ENCODE measurements around the gene NUAK1. TPM values are rescaled to one million over a fixed set of nuclear protein-coding genes. Genes with fewer than 3 reads are reported as not detected.
A peak's percentile ranks its signal among the peaks of the same experiment; 100 is the strongest.

NUAK1 gene
- total RNA-seq, 1 experiment from 2014 or later: 7.4 TPM

- no peaks in the 10 kb centered on the region for H4K20me1 ChIP-seq (ENCODE audit: insufficient read depth)
- intact Hi-C loops (cut with micrococcal nuclease): no loop called here
- no peak overlapping the region for H3K4me3 ChIP-seq (replicated peaks in 1 of 2; ENCODE audit: low read depth in 1 of 2, low read length in 2 of 2)
- H3K9ac ChIP-seq (ENCODE audit: low read length): no peak overlapping the region
- no peaks in the 10 kb centered on the region for H3K9me3 ChIP-seq (ENCODE audit: control insufficient read depth in 1 of 2, insufficient read depth in 1 of 2, low read depth in 1 of 2, low read length in 2 of 2)
- H3K9me2 ChIP-seq (ENCODE audit: insufficient read depth): no peaks in the 10 kb centered on the region
- ChIA-PET POLR2A (no interaction called here), RAD21 (ENCODE audit: low non-redundant PET in 1 of 2, low total read pairs in 2 of 2, uncharacterized antibody in 2 of 2, unreplicated experiment in 2 of 2) (interaction anchor here in 1 of 2 experiments (0.6 kb wide), 1 partner anchor 102 kb away, joined by 3 read pairs; no protein-coding TSS in a partner anchor), CTCF (interaction anchor here (1.0 kb wide), 1 partner anchor 104 kb away, joined by 3 read pairs; no protein-coding TSS in a partner anchor)
- no peak for DNase-seq (ENCODE audit: low read depth, low spot score)
- H3K4me1 ChIP-seq (ENCODE audit: control insufficient read depth in 1 of 2, insufficient read depth in 2 of 2, low read length in 2 of 2): no peaks in the 10 kb centered on the region
- H3K79me2 ChIP-seq (ENCODE audit: insufficient read depth, low read length): no peaks in the 10 kb centered on the region
- no peak overlapping the region for H2AFZ ChIP-seq (ENCODE audit: low read depth, low read length, poor library complexity, severe bottlenecking)
- no peaks in the 10 kb centered on the region for H3K36me3 ChIP-seq (ENCODE audit: control insufficient read depth in 1 of 2, insufficient read depth in 2 of 2, low read length in 2 of 2)
- no peak for TF ChIP-seq FOSL1 (IDR thresholded peaks at IDR 0.05; ENCODE audit: low read depth)
- TF ChIP-seq CBX3 (IDR thresholded peaks at IDR 0.05; ENCODE audit: low read depth): no peak
- TF ChIP-seq ZFX (IDR thresholded peaks at IDR 0.05): no peak
- TF ChIP-seq CEBPB (IDR thresholded peaks at IDR 0.05; ENCODE audit: low read depth): no peak
- TF ChIP-seq ZNF274 (IDR thresholded peaks at IDR 0.05; ENCODE audit: low read depth, low read length): no peak
- TF ChIP-seq SIN3A (IDR thresholded peaks at IDR 0.05; ENCODE audit: low read depth): no peak
- TF ChIP-seq SRF (IDR thresholded peaks at IDR 0.05; ENCODE audit: low read depth): no peak
- 0 out of 2 replicates have a peak, but pooled peaks cover 19% of the 10 kb centered on the region for H3K27me3 ChIP-seq (ENCODE audit: insufficient read depth, low read length)
- no TSS peak for BruUV-seq (replicated peaks)
- H3K4me2 ChIP-seq (ENCODE audit: low read length): no peak overlapping the region
- H3K27ac ChIP-seq (ENCODE audit: low read depth, low read length): no peak overlapping the region
- no peak for ATAC-seq
These were observed 106.2 kb downstream of the NUAK1 start for GRCh38 chr12:106032623-106032925.

DNA sequence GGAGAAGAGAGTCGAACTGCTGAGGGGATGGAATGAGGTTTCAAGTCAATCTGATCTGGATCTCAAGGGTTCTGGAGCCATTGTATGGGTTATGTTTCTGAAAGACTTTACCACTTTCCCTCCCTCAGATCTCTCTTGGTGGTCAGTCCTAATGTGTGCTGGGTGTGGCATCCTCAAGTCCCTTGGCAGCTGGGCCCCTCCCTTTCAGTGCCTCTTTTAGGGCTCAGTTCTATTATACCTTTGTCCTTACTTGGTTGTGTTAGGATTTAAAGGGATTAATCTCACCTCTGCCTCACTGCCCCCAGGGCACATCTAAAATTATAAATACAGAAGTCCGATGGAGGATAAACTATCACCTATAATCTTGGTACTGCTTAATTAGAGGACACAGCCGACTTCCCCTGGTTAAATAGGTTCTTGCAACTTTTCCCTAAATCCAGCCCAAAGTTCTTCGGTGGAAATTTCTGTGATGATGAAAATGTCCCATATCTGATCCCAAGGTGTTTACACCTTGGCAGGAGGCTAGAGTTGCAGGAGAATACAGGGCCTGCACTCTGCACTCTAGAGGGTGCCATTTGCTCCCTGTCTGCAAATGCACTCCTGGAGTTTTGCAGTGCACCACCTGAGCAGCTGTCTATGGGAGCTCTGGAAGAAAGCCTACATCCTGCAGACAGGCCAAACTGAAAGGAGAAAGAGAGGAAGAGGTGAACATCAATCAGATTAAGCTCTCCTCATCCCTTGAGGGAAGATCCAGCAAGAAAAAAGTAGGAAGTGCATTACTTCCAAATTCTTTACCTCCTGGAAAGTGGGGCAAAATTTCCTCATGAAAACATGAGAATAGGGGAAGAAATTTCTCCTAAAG, 106.8 kb downstream of the NUAK1 start:
- ChIA-PET RAD21 (ENCODE audit: low non-redundant PET in 1 of 2, low total read pairs in 2 of 2, uncharacterized antibody in 2 of 2, unreplicated experiment in 2 of 2) (interaction anchor here in 1 of 2 experiments (0.6 kb wide), 1 partner anchor 103 kb away, joined by 3 read pairs; no protein-coding TSS in a partner anchor), POLR2A (no interaction called here), CTCF (interaction anchor here (1.0 kb wide), 1 partner anchor 104 kb away, joined by 3 read pairs; no protein-coding TSS in a partner anchor)
- no peaks in the 10 kb centered on the region for H3K9me2 ChIP-seq (ENCODE audit: insufficient read depth)
- 0 out of 2 replicates have a peak, but pooled peaks cover 20% of the 10 kb centered on the region for H3K27me3 ChIP-seq (ENCODE audit: insufficient read depth, low read length)
- no peak overlapping the region for H3K9ac ChIP-seq (ENCODE audit: low read length)
- no peaks in the 10 kb centered on the region for H3K4me1 ChIP-seq (ENCODE audit: control insufficient read depth in 1 of 2, insufficient read depth in 2 of 2, low read length in 2 of 2)
- DNase-seq (ENCODE audit: low read depth, low spot score): no peak
- TF ChIP-seq YY1 (IDR thresholded peaks at IDR 0.05; ENCODE audit: extremely low read depth, insufficient replicate concordance, low read depth, low read length): no peak
- no peak for TF ChIP-seq CBX3 (IDR thresholded peaks at IDR 0.05; ENCODE audit: low read depth)
- TF ChIP-seq CTCF (IDR thresholded peaks at IDR 0.05 in 2 of 3, conservative IDR thresholded peaks at IDR 0.05 in 1 of 3; ENCODE audit: borderline replicate concordance in 1 of 3, insufficient read depth in 1 of 3, low read depth in 2 of 3, low read length in 2 of 3): peak; percentile 19 to 31 (median 30); a peak in 2 of 6 replicates
- TF ChIP-seq RAD21 (IDR thresholded peaks at IDR 0.05; ENCODE audit: low read depth): peak; percentile 60
- TF ChIP-seq FOSL1 (IDR thresholded peaks at IDR 0.05; ENCODE audit: low read depth): no peak
- no peak for TF ChIP-seq ZFX (IDR thresholded peaks at IDR 0.05)
- TF ChIP-seq SP1 (IDR thresholded peaks at IDR 0.05; ENCODE audit: low read depth): no peak
- H3K9me3 ChIP-seq (ENCODE audit: control insufficient read depth in 1 of 2, insufficient read depth in 1 of 2, low read depth in 1 of 2, low read length in 2 of 2): no peaks in the 10 kb centered on the region
- peak; percentile 63 for ATAC-seq
- no peaks in the 10 kb centered on the region for H4K20me1 ChIP-seq (ENCODE audit: insufficient read depth)
- BruUV-seq (replicated peaks): no TSS peak
- intact Hi-C loops (cut with micrococcal nuclease): no loop called here
- H2AFZ ChIP-seq (ENCODE audit: low read depth, low read length, poor library complexity, severe bottlenecking): no peak overlapping the region
- no peak overlapping the region for H3K4me2 ChIP-seq (ENCODE audit: low read length)
- H3K27ac ChIP-seq (ENCODE audit: low read depth, low read length): no peak overlapping the region
- no peaks in the 10 kb centered on the region for H3K36me3 ChIP-seq (ENCODE audit: control insufficient read depth in 1 of 2, insufficient read depth in 2 of 2, low read length in 2 of 2)
- H3K4me3 ChIP-seq (replicated peaks in 1 of 2; ENCODE audit: low read depth in 1 of 2, low read length in 2 of 2): no peak overlapping the region
- H3K79me2 ChIP-seq (ENCODE audit: insufficient read depth, low read length): no peaks in the 10 kb centered on the region

Measured in HCT116 (cell line).